GM12865 (cell line): ENCODE results near the gene ZBTB16.

Experiments
- DNase-seq: peaks from one replicate; pipeline ENCODE4 v3.0.0; 2010; ENCODE audit warnings: low read depth
- H3K4me3 ChIP-seq: 2 replicates; pipeline ENCODE4 v1.5.1; 2011; ENCODE audit warnings: mild to moderate bottlenecking, low read depth, low read length, control low read depth
- TF ChIP-seq, protein P1 (sequence below): IDR thresholded peaks from 2 replicates; pipeline ENCODE4 v1.5.1; 2011; ENCODE audit warnings: low read length, control low read depth, low read depth, inconsistent platforms; ENCODE audit not compliant: insufficient read depth; ENCODE audit errors: missing control alignments

ZBTB16 gene

DNA sequence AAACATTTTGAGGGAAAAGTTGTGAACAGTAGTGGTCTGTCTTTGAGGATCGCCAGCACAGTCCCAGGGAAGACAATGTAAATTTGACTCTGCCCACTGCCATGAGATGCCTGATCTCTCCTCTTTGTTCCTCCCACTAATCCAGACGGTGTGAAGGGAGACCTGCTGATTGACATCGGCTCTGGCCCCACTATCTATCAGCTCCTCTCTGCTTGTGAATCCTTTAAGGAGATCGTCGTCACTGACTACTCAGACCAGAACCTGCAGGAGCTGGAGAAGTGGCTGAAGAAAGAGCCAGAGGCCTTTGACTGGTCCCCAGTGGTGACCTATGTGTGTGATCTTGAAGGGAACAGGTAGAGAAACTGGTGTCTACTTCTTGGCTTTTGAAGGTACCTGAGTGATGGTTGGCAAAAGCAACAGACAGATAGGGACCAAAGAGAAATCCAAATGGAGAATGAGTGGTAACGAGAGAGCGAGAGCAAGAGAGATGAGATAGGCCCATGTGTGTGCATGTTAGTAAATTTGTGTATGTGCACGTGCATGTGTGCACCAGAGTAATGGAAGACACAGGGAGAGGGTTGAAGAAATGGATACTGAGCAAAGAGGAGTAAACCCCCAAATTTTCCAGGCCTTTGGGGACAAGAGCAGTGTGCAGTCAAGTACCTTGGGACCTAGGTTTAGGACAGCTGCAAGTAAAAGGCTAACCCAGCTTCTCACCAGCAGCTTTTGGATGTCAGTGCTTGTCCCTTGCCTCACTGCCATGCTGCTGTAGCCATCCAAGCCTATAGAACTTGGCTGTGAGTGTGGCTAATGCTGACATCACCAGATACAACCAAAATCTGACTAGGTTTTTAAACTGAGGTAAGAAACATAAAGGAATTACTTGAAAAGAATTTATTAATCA is 238.5 kb downstream of the ZBTB16 start:
- TF ChIP-seq, protein P1, sequence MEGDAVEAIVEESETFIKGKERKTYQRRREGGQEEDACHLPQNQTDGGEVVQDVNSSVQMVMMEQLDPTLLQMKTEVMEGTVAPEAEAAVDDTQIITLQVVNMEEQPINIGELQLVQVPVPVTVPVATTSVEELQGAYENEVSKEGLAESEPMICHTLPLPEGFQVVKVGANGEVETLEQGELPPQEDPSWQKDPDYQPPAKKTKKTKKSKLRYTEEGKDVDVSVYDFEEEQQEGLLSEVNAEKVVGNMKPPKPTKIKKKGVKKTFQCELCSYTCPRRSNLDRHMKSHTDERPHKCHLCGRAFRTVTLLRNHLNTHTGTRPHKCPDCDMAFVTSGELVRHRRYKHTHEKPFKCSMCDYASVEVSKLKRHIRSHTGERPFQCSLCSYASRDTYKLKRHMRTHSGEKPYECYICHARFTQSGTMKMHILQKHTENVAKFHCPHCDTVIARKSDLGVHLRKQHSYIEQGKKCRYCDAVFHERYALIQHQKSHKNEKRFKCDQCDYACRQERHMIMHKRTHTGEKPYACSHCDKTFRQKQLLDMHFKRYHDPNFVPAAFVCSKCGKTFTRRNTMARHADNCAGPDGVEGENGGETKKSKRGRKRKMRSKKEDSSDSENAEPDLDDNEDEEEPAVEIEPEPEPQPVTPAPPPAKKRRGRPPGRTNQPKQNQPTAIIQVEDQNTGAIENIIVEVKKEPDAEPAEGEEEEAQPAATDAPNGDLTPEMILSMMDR, result no peak
- no peak overlapping the region for H3K4me3 ChIP-seq
- DNase-seq, result no peak

DNA sequence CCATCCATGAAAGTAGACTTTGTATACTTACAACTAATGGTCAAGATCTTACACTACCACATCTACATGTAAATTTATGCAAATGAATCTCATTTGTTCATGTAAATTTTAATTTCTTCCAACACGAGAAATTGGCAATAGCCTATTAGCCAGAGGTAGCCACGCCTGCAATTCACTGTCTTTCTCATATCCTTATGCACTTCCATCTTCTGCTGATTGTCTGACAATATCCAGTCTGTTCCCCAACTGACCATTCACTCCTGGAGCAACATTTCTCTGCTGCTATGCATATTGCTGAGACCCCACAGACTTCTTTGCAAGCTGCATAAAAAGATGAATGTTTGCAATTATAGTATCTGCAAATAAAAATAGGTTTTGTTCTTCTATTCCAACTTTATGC is 239.2 kb downstream of the ZBTB16 start:
- TF ChIP-seq, protein P1, result no peak
- DNase-seq, result no peak
- no peak overlapping the region for H3K4me3 ChIP-seq
